Right hindlimb (tissue), 1 donor: ENCODE measurements around the gene GNG13.
"Not testable (repeated sequence)": the region's sequence is repeated elsewhere in the genome, so short reads cannot be mapped to it uniquely, and the experiment has no call there.

Experiments used
- DNase-seq: peaks from one replicate; pipeline ENCODE4 v3.0.0-alpha.2; 2018

The GNG13 gene

GRCh38 chr16:760065-760464 is 40.5 kb downstream of the GNG13 start:
- DNase-seq: no peak

- DNase-seq: no peak
These were observed 41.2 kb downstream of the GNG13 start for GRCh38 chr16:759110-759910.

- no peak for DNase-seq
These were observed 44.1 kb downstream of the GNG13 start for GRCh38 chr16:756428-756827.

- DNase-seq: no peak
These were observed 45.9 kb downstream of the GNG13 start for GRCh38 chr16:754656-755055.

- DNase-seq: not testable (repeated sequence)
These were observed 46.4 kb downstream of the GNG13 start for GRCh38 chr16:754121-754607.

- DNase-seq: no peak
These were observed 48.6 kb downstream of the GNG13 start for GRCh38 chr16:752007-752312.

- no peak for DNase-seq
These were observed 49.2 kb downstream of the GNG13 start for GRCh38 chr16:751152-752006.

GRCh38 chr16:750485-750884 is 50.0 kb downstream of the GNG13 start:
- DNase-seq: no peak

- DNase-seq: no peak
These were observed 51.5 kb downstream of the GNG13 start for GRCh38 chr16:749010-749409.
